Measurements from ENCODE around the gene FYB1. TPM values are rescaled to one million over a fixed set of nuclear protein-coding genes. Genes with fewer than 3 reads are reported as not detected.

FYB1 gene
- not detected in 3 replicates for total RNA-seq
- long read RNA-seq = 0 reads

GRCh38 chr5:39219437-39219836, at the start of gene FYB1:
Gene FYB1, minus strand, starts transcription at chr5:39219563. Its CDS starts 16,603 bp downstream, at chr5:39202960.
- Mint-ChIP-seq H3K27ac (ENCODE audit: unreplicated experiment) (no peak within 1 kb of the TSS), H3K4me1 (ENCODE audit: low read depth) (peaks cover 8% of the 10 kb centered on the region), H3K4me3 (ENCODE audit: unreplicated experiment) (no peak within 1 kb of the TSS), H3K36me3 (ENCODE audit: low read depth) (no peaks in the 10 kb centered on the region), H3K27me3 (ENCODE audit: low read depth) (no peaks in the 10 kb centered on the region), H3K9me3 (ENCODE audit: low read depth) (no peaks in the 10 kb centered on the region)
- TF ChIP-seq CTCF (IDR thresholded peaks at IDR 0.05) = no peak
- no peak for DNase-seq (ENCODE audit: low spot score)

- Mint-ChIP-seq H3K27ac (ENCODE audit: unreplicated experiment) (no peak overlapping the region), H3K27me3 (ENCODE audit: low read depth) (peaks cover 3% of the 10 kb centered on the region), H3K36me3 (ENCODE audit: low read depth) (no peaks in the 10 kb centered on the region), H3K9me3 (ENCODE audit: low read depth) (peaks cover 3% of the 10 kb centered on the region), H3K4me3 (ENCODE audit: unreplicated experiment) (no peak overlapping the region), H3K4me1 (ENCODE audit: low read depth) (no peaks in the 10 kb centered on the region)
- DNase-seq (ENCODE audit: low spot score) = no peak
- no peak for TF ChIP-seq CTCF (IDR thresholded peaks at IDR 0.05)
These were observed 47.8 kb upstream of the FYB1 start for GRCh38 chr5:39267186-39267585.

- TF ChIP-seq CTCF (IDR thresholded peaks at IDR 0.05) = no peak
- H3K4me3 Mint-ChIP-seq (ENCODE audit: unreplicated experiment) = no peak overlapping the region
These were observed 47.1 kb upstream of the FYB1 start for GRCh38 chr5:39266442-39266841.

GRCh38 chr5:39264528-39264927, 45.2 kb upstream of the FYB1 start:
- no peak overlapping the region for H3K4me3 Mint-ChIP-seq (ENCODE audit: unreplicated experiment)
- TF ChIP-seq CTCF (IDR thresholded peaks at IDR 0.05) = no peak
- H3K27ac Mint-ChIP-seq (ENCODE audit: unreplicated experiment) = no peak overlapping the region
- DNase-seq (ENCODE audit: low spot score) = no peak
- H3K27me3 Mint-ChIP-seq (ENCODE audit: low read depth) = peaks cover 2% of the 10 kb centered on the region
- no peaks in the 10 kb centered on the region for H3K4me1 Mint-ChIP-seq (ENCODE audit: low read depth)
- no peaks in the 10 kb centered on the region for H3K36me3 Mint-ChIP-seq (ENCODE audit: low read depth)
- peaks cover 3% of the 10 kb centered on the region for H3K9me3 Mint-ChIP-seq (ENCODE audit: low read depth)

More at GRCh38 chr5:39266442-39266841, 47.1 kb upstream of the FYB1 start:
- peaks cover 3% of the 10 kb centered on the region for H3K9me3 Mint-ChIP-seq (ENCODE audit: low read depth)
- H3K36me3 Mint-ChIP-seq (ENCODE audit: low read depth) = no peaks in the 10 kb centered on the region
- no peaks in the 10 kb centered on the region for H3K4me1 Mint-ChIP-seq (ENCODE audit: low read depth)
- DNase-seq (ENCODE audit: low spot score) = no peak
- H3K27me3 Mint-ChIP-seq (ENCODE audit: low read depth) = peaks cover 3% of the 10 kb centered on the region
- H3K27ac Mint-ChIP-seq (ENCODE audit: unreplicated experiment) = no peak overlapping the region

- Mint-ChIP-seq H3K27ac (ENCODE audit: unreplicated experiment) (no peak overlapping the region), H3K27me3 (ENCODE audit: low read depth) (peaks cover 4% of the 10 kb centered on the region), H3K4me1 (ENCODE audit: low read depth) (no peaks in the 10 kb centered on the region), H3K36me3 (ENCODE audit: low read depth) (no peaks in the 10 kb centered on the region), H3K9me3 (ENCODE audit: low read depth) (peaks cover 3% of the 10 kb centered on the region), H3K4me3 (ENCODE audit: unreplicated experiment) (no peak overlapping the region)
- no peak for TF ChIP-seq CTCF (IDR thresholded peaks at IDR 0.05)
- no peak for DNase-seq (ENCODE audit: low spot score)
These were observed 43.6 kb upstream of the FYB1 start for GRCh38 chr5:39262981-39263380.

Measured in chondrocyte (in vitro differentiated cells).